Coronary artery (tissue), 2 donors: ENCODE data around the gene COQ2.
"Not testable (repeated sequence)": the region's sequence is repeated elsewhere in the genome, so short reads cannot be mapped to it uniquely, and the experiment has no call there.

Experiments used
- DNase-seq: peaks from one replicate; pipeline ENCODE4 v3.0.0-alpha.2; 2017; ENCODE audit warnings: low spot score
- H3K27ac ChIP-seq, 2 donors: fragments of 200-600 bp; sonication (generic); one replicate each; pipeline ENCODE4 v1.5.1; 2016 to 2019
- H3K4me3 ChIP-seq: fragments of 200-600 bp; sonication (generic); 2 replicates; pipeline ENCODE4 v1.5.1; 2016; ENCODE audit warnings: mild to moderate bottlenecking, moderate library complexity
- CTCF ChIP-seq: fragments of 200-600 bp; sonication (generic); IDR thresholded peaks from one replicate; pipeline ENCODE4 v1.5.1; 2019; ENCODE audit warnings: antibody characterized with exemption

COQ2 gene

GRCh38 chr4:83234902-83235644, 49.5 kb downstream of the COQ2 start:
- Histone ChIP-seq H3K4me3 (no peak overlapping the region), H3K27ac (no peak overlapping the region)
- no peak for TF ChIP-seq CTCF
- DNase-seq, result no peak

- H3K4me3 ChIP-seq, DNase-seq, H3K27ac ChIP-seq: not testable (repeated sequence)
These were observed 50.2 kb downstream of the COQ2 start for GRCh38 chr4:83234387-83234786.

- no peak for TF ChIP-seq CTCF
- no peak overlapping the region for H3K27ac ChIP-seq
These were observed 52.5 kb downstream of the COQ2 start for GRCh38 chr4:83232082-83232481.

GRCh38 chr4:83231620-83232076, 53.0 kb downstream of the COQ2 start:
- Histone ChIP-seq H3K27ac (no peak overlapping the region), H3K4me3 (no peak overlapping the region)
- TF ChIP-seq CTCF, result no peak
- DNase-seq, result no peak

More at GRCh38 chr4:83232082-83232481, 52.5 kb downstream of the COQ2 start:
- no peak for DNase-seq
- no peak overlapping the region for H3K4me3 ChIP-seq

GRCh38 chr4:83230928-83231327, 53.7 kb downstream of the COQ2 start:
- no peak for DNase-seq
- no peak for TF ChIP-seq CTCF
- Histone ChIP-seq H3K27ac (no peak overlapping the region), H3K4me3 (no peak overlapping the region)

GRCh38 chr4:83229791-83230190, 54.8 kb downstream of the COQ2 start:
- Histone ChIP-seq H3K4me3 (no peak overlapping the region), H3K27ac (no peak overlapping the region)
- no peak for TF ChIP-seq CTCF
- DNase-seq, result no peak

GRCh38 chr4:83228231-83228630, 56.4 kb downstream of the COQ2 start:
- no peak for DNase-seq

More at GRCh38 chr4:83228231-83228630, 56.4 kb downstream of the COQ2 start:
- H3K27ac ChIP-seq, result no peak overlapping the region
- no peak overlapping the region for H3K4me3 ChIP-seq
- no peak for TF ChIP-seq CTCF
